GM19328 (cell line): Measurements from ENCODE around the gene PKP2.

ENCODE experiments used
- ATAC-seq: cut with Tn5 transposase; IDR thresholded peaks from one replicate; pipeline ENCODE4 v1.9.1; 2021; ENCODE audit warnings: mild to moderate bottlenecking, moderate library complexity; ENCODE audit not compliant: unreplicated experiment

PKP2 gene

GRCh38 chr12:32756476-32757066, 140.0 kb downstream of the PKP2 start:
- ATAC-seq = no peak

- ATAC-seq = peak; percentile 80
Observed at GRCh38 chr12:32755654-32756475, 140.7 kb downstream of the PKP2 start, which contains the start of gene YARS2. YARS2 (minus strand) TSS chr12:32755897; CDS start chr12:32755874, 23 bp downstream.

GRCh38 chr12:32755051-32755653, 141.4 kb downstream of the PKP2 start:
- ATAC-seq = peak; percentile 55

- ATAC-seq = no peak
Observed at GRCh38 chr12:32754111-32754510, 142.5 kb downstream of the PKP2 start.

GRCh38 chr12:32753605-32754004, 143.0 kb downstream of the PKP2 start:
- ATAC-seq = no peak

- no peak for ATAC-seq
Observed at GRCh38 chr12:32743264-32743663, 153.3 kb downstream of the PKP2 start.

- ATAC-seq = no peak
Observed at GRCh38 chr12:32742133-32742532, 154.4 kb downstream of the PKP2 start.
